Activated T-helper 1 cell treated with anti-CD3 and anti-CD28 coated beads, Interleukin-2, amount 50 U/mL, for 16 hours (primary cell): ENCODE measurements around the gene DHRS2.
"Not testable (repeated sequence)": the region's sequence is repeated elsewhere in the genome, so short reads cannot be mapped to it uniquely, and the experiment has no call there.

Source experiments
- DNase-seq, 2 donors: peaks; one replicate each; pipeline ENCODE4 v3.0.0-alpha.2; 2020; ENCODE audit warnings: low read depth in 1 of 2, low spot score in 1 of 2

DHRS2 gene

GRCh38 chr14:23632461-23633159 lies 3.6 kb upstream of the DHRS2 start:
- no peak for DNase-seq

GRCh38 chr14:23633160-23633701 lies 2.9 kb upstream of the DHRS2 start:
- no peak for DNase-seq

GRCh38 chr14:23634698-23635412 lies 1.3 kb upstream of the DHRS2 start:
- not testable (repeated sequence) for DNase-seq

GRCh38 chr14:23637312-23637654 lies 1.1 kb downstream of the DHRS2 start:
- not testable (repeated sequence) for DNase-seq

GRCh38 chr14:23637655-23638413 lies 1.7 kb downstream of the DHRS2 start:
- DNase-seq: not testable (repeated sequence)

GRCh38 chr14:23638414-23639047 lies 2.4 kb downstream of the DHRS2 start:
- DNase-seq: no peak

- no peak for DNase-seq
Observed at GRCh38 chr14:23639048-23639890, 3.1 kb downstream of the DHRS2 start.

- DNase-seq: no peak
Observed at GRCh38 chr14:23639891-23640523, 3.8 kb downstream of the DHRS2 start.

GRCh38 chr14:23640524-23641141 lies 4.5 kb downstream of the DHRS2 start:
- no peak for DNase-seq

- DNase-seq: no peak
Observed at GRCh38 chr14:23641180-23641914, 5.2 kb downstream of the DHRS2 start.

GRCh38 chr14:23641915-23642588 lies 5.9 kb downstream of the DHRS2 start:
- no peak for DNase-seq

GRCh38 chr14:23643533-23644194 lies 7.5 kb downstream of the DHRS2 start:
- DNase-seq: no peak

- no peak for DNase-seq
Observed at GRCh38 chr14:23644195-23644918, 8.2 kb downstream of the DHRS2 start.

GRCh38 chr14:23644919-23645336 lies 8.8 kb downstream of the DHRS2 start:
- DNase-seq: no peak

- no peak for DNase-seq
Observed at GRCh38 chr14:23645504-23645811, 9.3 kb downstream of the DHRS2 start.

GRCh38 chr14:23645812-23646647 lies 9.9 kb downstream of the DHRS2 start:
- no peak for DNase-seq
